SK-N-SH treated with all-trans-retinoic acid at 6 μM for 48 hours (cell line): Measurements from ENCODE around the gene PGAP6.

Source experiments
- ATAC-seq: fragments of 200-7000 bp; cut with Tn5 transposase; 3 replicates; pipeline ENCODE4 v1.9.1; 2020; ENCODE audit warnings: mild to moderate bottlenecking, moderate library complexity
- BACH2 ChIP-seq: fragments of 250-450 bp; sonication (Bioruptor Pico); IDR thresholded peaks from 2 replicates; pipeline ENCODE4 v1.9.0; 2021; ENCODE audit warnings: mild to moderate bottlenecking, borderline replicate concordance
- CREB5 ChIP-seq: fragments of 250-450 bp; sonication (Bioruptor Pico); IDR thresholded peaks from 2 replicates; pipeline ENCODE4 v1.5.1; 2020; ENCODE audit warnings: low read depth, mild to moderate bottlenecking, moderate library complexity
- CSDC2 ChIP-seq: fragments of 250-450 bp; sonication (Bioruptor Pico); IDR thresholded peaks from 2 replicates; pipeline ENCODE4 v1.5.0; 2020; ENCODE audit warnings: mild to moderate bottlenecking, moderate library complexity
- ESRRG ChIP-seq: fragments of 250-450 bp; sonication (Bioruptor Pico); IDR thresholded peaks from 2 replicates; pipeline ENCODE4 v1.6.1; 2021; ENCODE audit warnings: mild to moderate bottlenecking
- GLIS3 ChIP-seq: fragments of 250-450 bp; sonication (Bioruptor Pico); IDR thresholded peaks from 2 replicates; pipeline ENCODE4 v1.5.0; 2020; ENCODE audit warnings: mild to moderate bottlenecking, moderate library complexity
- ISL1 ChIP-seq: fragments of 250-450 bp; sonication (Bioruptor Pico); IDR thresholded peaks from 2 replicates; pipeline ENCODE4 v2.1.2; 2022; ENCODE audit warnings: mild to moderate bottlenecking, moderate library complexity
- OSR1 ChIP-seq: fragments of 250-450 bp; sonication (Bioruptor Pico); IDR thresholded peaks from 2 replicates; pipeline ENCODE4 v1.8.0; 2022; ENCODE audit warnings: moderate library complexity, mild to moderate bottlenecking, inconsistent platforms
- PATZ1 ChIP-seq: fragments of 250-450 bp; sonication (Bioruptor Pico); IDR thresholded peaks from 2 replicates; pipeline ENCODE4 v1.8.0; 2020; ENCODE audit warnings: mild to moderate bottlenecking, moderate library complexity, borderline replicate concordance
- PPARA ChIP-seq: fragments of 250-450 bp; sonication (Bioruptor Pico); IDR thresholded peaks from 2 replicates; pipeline ENCODE4 v1.5.0; 2020; ENCODE audit warnings: mild to moderate bottlenecking, borderline replicate concordance
- RARB ChIP-seq: fragments of 250-450 bp; sonication (Bioruptor Pico); IDR thresholded peaks from 2 replicates; pipeline ENCODE4 v1.8.0; 2021; ENCODE audit warnings: mild to moderate bottlenecking, moderate library complexity
- SNAI2 ChIP-seq: fragments of 250-450 bp; sonication (Bioruptor Pico); IDR thresholded peaks from 2 replicates; pipeline ENCODE4 v1.5.0; 2020; ENCODE audit warnings: mild to moderate bottlenecking, moderate library complexity
- TCF4 ChIP-seq: fragments of 250-450 bp; sonication (Bioruptor Pico); IDR thresholded peaks from 2 replicates; pipeline ENCODE4 v1.8.0; 2021; ENCODE audit warnings: mild to moderate bottlenecking, moderate library complexity, borderline replicate concordance
- ZC3H10 ChIP-seq: fragments of 250-450 bp; sonication (Bioruptor Pico); IDR thresholded peaks from 2 replicates; pipeline ENCODE4 v1.5.1; 2021; ENCODE audit warnings: mild to moderate bottlenecking, moderate library complexity
- ZFP3 ChIP-seq: fragments of 250-450 bp; sonication (Bioruptor Pico); IDR thresholded peaks from 2 replicates; pipeline ENCODE4 v1.5.0; 2020; ENCODE audit warnings: mild to moderate bottlenecking, moderate library complexity
- ZNF565 ChIP-seq: fragments of 450-650 bp; formaldehyde crosslinking; conservative IDR thresholded peaks from 2 replicates; pipeline ENCODE4 v1.5.0; 2020; ENCODE audit warnings: low read depth, mild to moderate bottlenecking, moderate library complexity
- ZNF70 ChIP-seq: fragments of 450-650 bp; formaldehyde crosslinking; IDR thresholded peaks from 2 replicates; pipeline ENCODE4 v1.5.0; 2020; ENCODE audit warnings: mild to moderate bottlenecking, moderate library complexity
- ZNF8 ChIP-seq: fragments of 450-650 bp; formaldehyde crosslinking; IDR thresholded peaks from 2 replicates; pipeline ENCODE4 v1.5.0; 2020; ENCODE audit warnings: mild to moderate bottlenecking, moderate library complexity
- TF ChIP-seq, protein P1 (sequence below): fragments of 250-450 bp; sonication (Bioruptor Pico); IDR thresholded peaks from 2 replicates; pipeline ENCODE4 v1.5.0; 2020; ENCODE audit warnings: mild to moderate bottlenecking, moderate library complexity
- TF ChIP-seq, protein P2 (sequence below): fragments of 250-450 bp; sonication (Bioruptor Pico); IDR thresholded peaks from 2 replicates; pipeline ENCODE4 v1.8.0; 2021; ENCODE audit warnings: low read depth, mild to moderate bottlenecking, moderate library complexity, borderline replicate concordance

PGAP6 gene

DNA sequence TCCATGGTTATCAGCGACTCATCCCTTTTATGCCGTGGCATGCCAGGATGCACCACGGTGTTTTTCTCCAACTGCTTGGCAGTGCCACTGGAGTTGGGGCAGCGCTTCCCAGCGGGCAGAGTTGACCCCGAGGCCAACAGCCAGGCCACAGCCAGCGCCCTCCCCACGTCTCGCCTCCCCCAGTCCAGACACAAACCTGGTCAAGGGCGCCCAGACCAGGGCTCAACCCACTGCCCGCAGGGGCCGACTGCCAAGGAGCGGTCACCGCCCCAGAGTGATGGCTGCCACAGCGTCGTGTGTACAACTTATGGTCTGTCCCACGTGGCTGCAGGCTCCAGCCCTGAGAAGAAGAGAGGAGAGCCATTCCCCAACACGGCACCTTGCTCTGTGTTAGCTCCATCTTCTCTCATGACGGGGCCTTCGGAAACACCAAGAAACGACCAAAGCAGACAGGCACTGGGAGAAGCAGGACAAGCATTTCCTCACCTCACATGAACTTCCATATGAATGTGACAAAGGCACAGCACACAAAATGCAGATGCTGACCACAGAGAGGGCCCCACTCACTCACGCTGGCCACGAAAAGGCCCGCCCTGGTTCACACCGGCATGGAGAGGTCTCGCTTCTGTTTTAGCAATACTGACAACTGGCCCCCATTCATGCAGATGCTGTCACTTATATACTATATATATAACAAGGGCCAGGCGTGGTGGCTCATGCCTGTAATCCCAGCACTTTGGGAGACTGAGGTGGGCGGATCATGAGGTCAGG lies 56.2 kb downstream of the PGAP6 start:
- ATAC-seq = no peak
- no peak for TF ChIP-seq ZNF565 (CRISPR knock-in tag)

GRCh38 chr16:324451-325334 lies 57.1 kb downstream of the PGAP6 start:
- TF ChIP-seq ZC3H10 = no peak
- TF ChIP-seq RARB (CRISPR knock-in tag) = no peak
- TF ChIP-seq PATZ1 = no peak
- no peak for TF ChIP-seq ZNF70 (CRISPR knock-in tag)
- no peak for TF ChIP-seq ZNF8
- TF ChIP-seq ESRRG (CRISPR knock-in tag) = no peak
- TF ChIP-seq, protein P1, sequence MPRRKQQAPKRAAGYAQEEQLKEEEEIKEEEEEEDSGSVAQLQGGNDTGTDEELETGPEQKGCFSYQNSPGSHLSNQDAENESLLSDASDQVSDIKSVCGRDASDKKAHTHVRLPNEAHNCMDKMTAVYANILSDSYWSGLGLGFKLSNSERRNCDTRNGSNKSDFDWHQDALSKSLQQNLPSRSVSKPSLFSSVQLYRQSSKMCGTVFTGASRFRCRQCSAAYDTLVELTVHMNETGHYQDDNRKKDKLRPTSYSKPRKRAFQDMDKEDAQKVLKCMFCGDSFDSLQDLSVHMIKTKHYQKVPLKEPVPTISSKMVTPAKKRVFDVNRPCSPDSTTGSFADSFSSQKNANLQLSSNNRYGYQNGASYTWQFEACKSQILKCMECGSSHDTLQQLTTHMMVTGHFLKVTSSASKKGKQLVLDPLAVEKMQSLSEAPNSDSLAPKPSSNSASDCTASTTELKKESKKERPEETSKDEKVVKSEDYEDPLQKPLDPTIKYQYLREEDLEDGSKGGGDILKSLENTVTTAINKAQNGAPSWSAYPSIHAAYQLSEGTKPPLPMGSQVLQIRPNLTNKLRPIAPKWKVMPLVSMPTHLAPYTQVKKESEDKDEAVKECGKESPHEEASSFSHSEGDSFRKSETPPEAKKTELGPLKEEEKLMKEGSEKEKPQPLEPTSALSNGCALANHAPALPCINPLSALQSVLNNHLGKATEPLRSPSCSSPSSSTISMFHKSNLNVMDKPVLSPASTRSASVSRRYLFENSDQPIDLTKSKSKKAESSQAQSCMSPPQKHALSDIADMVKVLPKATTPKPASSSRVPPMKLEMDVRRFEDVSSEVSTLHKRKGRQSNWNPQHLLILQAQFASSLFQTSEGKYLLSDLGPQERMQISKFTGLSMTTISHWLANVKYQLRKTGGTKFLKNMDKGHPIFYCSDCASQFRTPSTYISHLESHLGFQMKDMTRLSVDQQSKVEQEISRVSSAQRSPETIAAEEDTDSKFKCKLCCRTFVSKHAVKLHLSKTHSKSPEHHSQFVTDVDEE (CRISPR knock-in tag) = no peak
- no peak for ATAC-seq

GRCh38 chr16:324201-324450 lies 57.7 kb downstream of the PGAP6 start:
- no peak for ATAC-seq
- no peak for TF ChIP-seq ESRRG (CRISPR knock-in tag)
- TF ChIP-seq ZNF565 (CRISPR knock-in tag) = no peak
- no peak for TF ChIP-seq ZNF70 (CRISPR knock-in tag)
- no peak for TF ChIP-seq SNAI2
- TF ChIP-seq, protein P1 (CRISPR knock-in tag) = no peak
- TF ChIP-seq, protein P2, sequence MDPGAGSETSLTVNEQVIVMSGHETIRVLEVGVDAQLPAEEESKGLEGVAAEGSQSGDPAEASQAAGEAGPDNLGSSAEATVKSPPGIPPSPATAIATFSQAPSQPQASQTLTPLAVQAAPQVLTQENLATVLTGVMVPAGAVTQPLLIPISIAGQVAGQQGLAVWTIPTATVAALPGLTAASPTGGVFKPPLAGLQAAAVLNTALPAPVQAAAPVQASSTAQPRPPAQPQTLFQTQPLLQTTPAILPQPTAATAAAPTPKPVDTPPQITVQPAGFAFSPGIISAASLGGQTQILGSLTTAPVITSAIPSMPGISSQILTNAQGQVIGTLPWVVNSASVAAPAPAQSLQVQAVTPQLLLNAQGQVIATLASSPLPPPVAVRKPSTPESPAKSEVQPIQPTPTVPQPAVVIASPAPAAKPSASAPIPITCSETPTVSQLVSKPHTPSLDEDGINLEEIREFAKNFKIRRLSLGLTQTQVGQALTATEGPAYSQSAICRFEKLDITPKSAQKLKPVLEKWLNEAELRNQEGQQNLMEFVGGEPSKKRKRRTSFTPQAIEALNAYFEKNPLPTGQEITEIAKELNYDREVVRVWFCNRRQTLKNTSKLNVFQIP = no peak
- no peak for TF ChIP-seq ZNF8
- no peak for TF ChIP-seq GLIS3 (CRISPR knock-in tag)
- TF ChIP-seq CSDC2 (CRISPR knock-in tag) = no peak
- TF ChIP-seq PATZ1 = no peak
- TF ChIP-seq OSR1 (CRISPR knock-in tag) = no peak
- TF ChIP-seq ISL1 (CRISPR knock-in tag) = no peak
- TF ChIP-seq PPARA = no peak
- TF ChIP-seq BACH2 (CRISPR knock-in tag) = no peak
- no peak for TF ChIP-seq ZC3H10
- no peak for TF ChIP-seq TCF4 (CRISPR knock-in tag)
- TF ChIP-seq ZFP3 (CRISPR knock-in tag) = no peak
- no peak for TF ChIP-seq CREB5 (CRISPR knock-in tag)
